Measurements from ENCODE around the gene EHD1.

- TF ChIP-seq CTCF (IDR thresholded peaks at IDR 0.05) = no peak
- TF ChIP-seq POLR2A (IDR thresholded peaks at IDR 0.05) = no peak
Observed at GRCh38 chr11:64916040-64916774, 37.8 kb upstream of the EHD1 start.

Measured in testis (tissue), 2 donors.